Activated CD8-positive, alpha-beta memory T cell treated with anti-CD3 and anti-CD28 coated beads, Interleukin-2, amount 50 U/mL, for 4 hours (primary cell): ENCODE data around the gene CPPED1.

Experiments
- DNase-seq: peaks from one replicate; pipeline ENCODE4 v3.0.0-alpha.2; 2020

Gene CPPED1

GRCh38 chr16:12637002-12637401 lies 166.7 kb downstream of the CPPED1 start:
- DNase-seq, result no peak

GRCh38 chr16:12629271-12629670 lies 174.4 kb downstream of the CPPED1 start:
- no peak for DNase-seq

DNA sequence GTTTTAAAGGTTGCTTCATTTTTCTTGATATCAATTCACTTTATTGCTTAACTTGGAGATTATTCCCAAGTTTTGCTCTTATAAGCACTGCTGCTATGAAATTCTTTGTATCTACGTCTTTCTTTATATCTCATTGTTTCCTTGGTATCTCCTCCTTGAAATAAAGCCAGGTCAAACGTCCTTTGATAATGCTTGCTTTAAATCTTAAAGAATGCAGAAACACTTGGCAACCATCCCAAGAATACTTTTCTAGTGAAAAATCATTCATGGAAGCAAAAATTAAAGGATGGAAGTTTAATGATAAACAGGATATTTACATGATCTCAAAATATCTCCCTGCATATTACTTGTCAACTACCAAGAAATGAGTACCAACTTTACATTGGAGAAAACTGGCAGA lies 175.2 kb downstream of the CPPED1 start:
- no peak for DNase-seq

- no peak for DNase-seq
Measured at GRCh38 chr16:12627394-12627793, 176.3 kb downstream of the CPPED1 start.

DNA sequence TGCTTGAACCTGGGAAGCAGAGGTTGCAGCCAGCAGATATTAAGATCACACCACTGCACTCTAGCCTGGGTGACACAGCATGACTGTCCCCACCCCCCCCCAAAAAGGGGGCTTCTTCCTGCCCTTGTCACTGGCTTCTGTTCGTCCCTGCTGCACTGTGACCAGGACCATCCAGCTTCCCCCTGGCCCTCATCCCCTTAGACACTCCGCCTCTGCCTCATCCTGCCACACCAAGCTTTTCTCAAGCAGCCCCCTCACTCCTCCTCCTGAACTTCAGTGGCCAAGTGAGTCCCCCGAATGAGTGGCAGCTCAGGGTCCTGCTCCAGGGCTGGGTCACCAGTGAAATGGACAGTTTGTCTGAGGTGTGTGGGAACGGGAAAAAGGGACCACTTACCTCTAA lies 177.3 kb downstream of the CPPED1 start:
- DNase-seq, result no peak

- DNase-seq, result no peak
Measured at GRCh38 chr16:12625716-12626115, 178.0 kb downstream of the CPPED1 start.

GRCh38 chr16:12625068-12625467 lies 178.6 kb downstream of the CPPED1 start:
- no peak for DNase-seq

DNA sequence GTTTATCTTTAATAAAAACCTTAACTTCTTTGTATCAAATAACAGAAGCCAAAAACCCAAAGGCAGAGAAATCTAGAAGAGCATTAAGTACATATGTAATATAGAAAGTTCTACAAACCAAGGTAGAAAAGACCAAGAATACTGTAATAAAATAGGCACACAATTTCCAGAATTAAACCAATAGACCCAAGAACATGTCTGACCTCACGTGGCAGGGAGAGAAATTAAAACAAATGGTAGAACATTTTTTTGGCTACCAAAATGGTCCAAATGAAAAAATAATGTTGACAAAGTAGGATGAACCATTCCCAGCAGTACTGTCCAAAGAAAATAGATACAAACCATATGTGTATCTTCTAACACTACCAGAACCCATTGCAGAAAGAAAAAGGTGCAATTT lies 183.5 kb downstream of the CPPED1 start:
- DNase-seq, result no peak

DNA sequence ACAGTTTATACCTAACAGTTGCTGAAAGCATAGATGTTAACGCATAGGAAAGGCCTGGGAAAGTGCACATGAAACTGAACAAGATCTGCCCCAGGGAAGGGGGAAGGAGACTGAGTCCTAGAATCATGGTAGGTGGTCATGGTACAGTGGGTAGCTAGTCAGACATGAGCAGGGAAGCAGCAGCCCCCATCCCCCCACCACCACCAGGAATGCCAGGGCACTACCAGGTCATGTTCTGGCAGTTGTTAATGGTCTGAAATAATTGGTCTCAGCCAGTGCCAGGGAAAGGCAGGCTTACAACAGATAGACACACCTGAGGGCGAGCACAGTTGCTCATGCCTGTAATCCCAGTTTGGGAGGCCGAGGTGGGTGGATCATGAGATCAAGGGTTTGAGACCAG lies 185.2 kb downstream of the CPPED1 start:
- DNase-seq, result no peak

- no peak for DNase-seq
Measured at GRCh38 chr16:12617401-12617819, 186.3 kb downstream of the CPPED1 start.

GRCh38 chr16:12614662-12615278 lies 188.9 kb downstream of the CPPED1 start:
- no peak for DNase-seq

- DNase-seq, result no peak
Measured at GRCh38 chr16:12613992-12614661, 189.6 kb downstream of the CPPED1 start.

- DNase-seq, result peak; percentile 45
Measured at GRCh38 chr16:12613131-12613991, 190.3 kb downstream of the CPPED1 start.

DNA sequence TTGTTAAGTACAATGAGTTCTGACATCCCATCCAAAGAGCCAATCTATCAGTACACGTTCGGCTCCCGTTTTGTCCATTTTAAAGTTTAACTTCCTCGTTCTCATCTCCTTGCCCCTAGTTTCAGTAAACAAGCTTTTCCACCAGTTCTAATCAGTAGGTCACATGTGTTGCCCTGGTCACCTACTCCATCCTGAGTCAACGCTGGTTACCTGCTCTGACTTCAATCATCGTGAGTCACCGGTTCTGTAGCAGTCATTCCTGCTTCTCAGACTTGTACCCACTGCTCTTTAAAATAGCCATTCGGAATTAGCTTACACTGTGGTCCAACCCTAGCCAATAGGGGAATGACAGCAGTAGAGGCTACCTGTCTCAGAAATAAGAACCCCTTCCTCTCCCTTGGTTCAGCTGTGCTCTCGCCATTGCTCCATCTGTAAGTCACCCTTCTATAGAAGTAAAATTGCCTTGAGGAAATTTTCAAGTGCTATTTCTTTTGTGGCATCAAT lies 191.0 kb downstream of the CPPED1 start:
- DNase-seq, result no peak

- DNase-seq, result no peak
Measured at GRCh38 chr16:12611916-12612597, 191.6 kb downstream of the CPPED1 start.

DNA sequence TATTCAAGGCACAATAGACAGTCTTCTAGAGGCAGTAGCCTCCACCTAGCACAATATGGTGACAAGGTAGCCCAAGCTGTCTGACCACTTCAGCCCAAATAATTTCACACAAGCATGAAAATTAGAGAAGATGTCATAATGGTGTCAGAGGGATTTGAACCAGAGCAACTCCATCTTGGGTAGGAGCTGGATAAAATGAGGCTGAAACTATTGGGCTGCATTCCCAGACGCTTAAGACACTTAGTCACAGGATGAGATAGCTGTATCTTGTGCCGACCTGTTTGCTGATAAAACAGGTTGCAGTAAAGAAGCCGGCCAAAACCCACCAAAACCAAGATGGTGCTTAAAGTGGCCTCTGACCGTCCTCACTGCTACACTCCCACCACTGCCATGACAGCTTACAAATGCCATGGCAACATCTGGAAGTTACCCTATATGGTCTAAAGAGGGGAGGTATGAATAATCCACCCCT lies 192.6 kb downstream of the CPPED1 start:
- no peak for DNase-seq

- no peak for DNase-seq
Measured at GRCh38 chr16:12609937-12610699, 193.6 kb downstream of the CPPED1 start.
